ENCODE results near the gene ADAM15.

DNA sequence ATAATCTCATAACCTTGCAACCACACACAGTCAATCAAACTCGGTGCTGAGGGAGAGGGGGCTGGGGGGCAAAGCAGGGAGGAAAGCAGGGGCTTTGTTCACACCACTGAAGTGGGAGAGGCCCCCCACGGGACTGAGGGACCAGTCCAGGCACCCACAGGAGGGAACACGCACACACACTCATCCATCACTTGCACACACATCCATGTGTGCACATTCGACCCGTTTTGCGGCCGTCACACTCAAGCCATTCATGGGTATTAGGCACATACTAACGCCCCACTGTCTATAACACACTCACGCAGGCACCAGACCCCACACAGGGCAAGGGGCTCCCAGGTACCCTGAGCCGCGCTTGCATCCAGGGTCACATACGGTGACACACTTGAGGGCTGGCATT lies 41.5 kb downstream of the ADAM15 start:
- TF ChIP-seq, protein P1, sequence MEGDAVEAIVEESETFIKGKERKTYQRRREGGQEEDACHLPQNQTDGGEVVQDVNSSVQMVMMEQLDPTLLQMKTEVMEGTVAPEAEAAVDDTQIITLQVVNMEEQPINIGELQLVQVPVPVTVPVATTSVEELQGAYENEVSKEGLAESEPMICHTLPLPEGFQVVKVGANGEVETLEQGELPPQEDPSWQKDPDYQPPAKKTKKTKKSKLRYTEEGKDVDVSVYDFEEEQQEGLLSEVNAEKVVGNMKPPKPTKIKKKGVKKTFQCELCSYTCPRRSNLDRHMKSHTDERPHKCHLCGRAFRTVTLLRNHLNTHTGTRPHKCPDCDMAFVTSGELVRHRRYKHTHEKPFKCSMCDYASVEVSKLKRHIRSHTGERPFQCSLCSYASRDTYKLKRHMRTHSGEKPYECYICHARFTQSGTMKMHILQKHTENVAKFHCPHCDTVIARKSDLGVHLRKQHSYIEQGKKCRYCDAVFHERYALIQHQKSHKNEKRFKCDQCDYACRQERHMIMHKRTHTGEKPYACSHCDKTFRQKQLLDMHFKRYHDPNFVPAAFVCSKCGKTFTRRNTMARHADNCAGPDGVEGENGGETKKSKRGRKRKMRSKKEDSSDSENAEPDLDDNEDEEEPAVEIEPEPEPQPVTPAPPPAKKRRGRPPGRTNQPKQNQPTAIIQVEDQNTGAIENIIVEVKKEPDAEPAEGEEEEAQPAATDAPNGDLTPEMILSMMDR (IDR thresholded peaks at IDR 0.05; ENCODE audit: poor library complexity, severe bottlenecking): no peak
- TF ChIP-seq EP300 (conservative IDR thresholded peaks at IDR 0.05; ENCODE audit: poor library complexity, severe bottlenecking): no peak

Data from neural cell (in vitro differentiated cells).